Suppressor macrophage (primary cell): ENCODE results near the gene EPS8L1.
"Not testable (repeated sequence)": the region's sequence is repeated elsewhere in the genome, so short reads cannot be mapped to it uniquely, and the experiment has no call there.

ENCODE experiments used
- DNase-seq, 4 experiments: peaks; one replicate each; pipeline ENCODE4 v3.0.0-alpha.2; 2020 to 2022

EPS8L1 gene

GRCh38 chr19:55050749-55051532, 24.7 kb upstream of the EPS8L1 start:
- DNase-seq: no peak

- DNase-seq: no peak
These were observed 21.9 kb upstream of the EPS8L1 start for GRCh38 chr19:55053735-55054134.

- DNase-seq: no peak
These were observed 18.8 kb upstream of the EPS8L1 start for GRCh38 chr19:55056827-55057226.

- DNase-seq: no peak
These were observed 16.7 kb upstream of the EPS8L1 start for GRCh38 chr19:55058781-55059610.

- DNase-seq: not testable (repeated sequence)
These were observed 15.4 kb upstream of the EPS8L1 start for GRCh38 chr19:55060287-55060686.

GRCh38 chr19:55062735-55063491, 12.8 kb upstream of the EPS8L1 start, which contains the start of gene RDH13:
TSS of gene RDH13 (minus strand) at chr19:55063148. CDS start at chr19:55063032, 116 bp downstream.
- peak; percentile 97 to 99 (median 98) for DNase-seq

GRCh38 chr19:55063492-55063843, 12.2 kb upstream of the EPS8L1 start:
- DNase-seq: no peak

- DNase-seq: not testable (repeated sequence)
These were observed 10.2 kb upstream of the EPS8L1 start for GRCh38 chr19:55065516-55065915.

GRCh38 chr19:55066107-55066709, 9.5 kb upstream of the EPS8L1 start:
- no peak for DNase-seq

- no peak for DNase-seq
These were observed 7.8 kb upstream of the EPS8L1 start for GRCh38 chr19:55067869-55068268.

- peak; percentile 15 to 39 (median 26) for DNase-seq
These were observed 6.5 kb upstream of the EPS8L1 start for GRCh38 chr19:55068950-55069864.

- no peak for DNase-seq
These were observed 5.8 kb upstream of the EPS8L1 start for GRCh38 chr19:55069865-55070197.

- peak in 1 of 4 experiments; percentile 16 for DNase-seq
These were observed 5.1 kb upstream of the EPS8L1 start for GRCh38 chr19:55070466-55071128.

- DNase-seq: peak; percentile 23 to 48 (median 42)
These were observed 4.6 kb upstream of the EPS8L1 start for GRCh38 chr19:55071129-55071502.

- no peak for DNase-seq
These were observed 3.8 kb upstream of the EPS8L1 start for GRCh38 chr19:55071913-55072312.

- no peak for DNase-seq
These were observed 652 bp downstream of the EPS8L1 start for GRCh38 chr19:55076321-55076720.

- no peak for DNase-seq
These were observed 1.4 kb downstream of the EPS8L1 start for GRCh38 chr19:55077106-55077505.

- no peak for DNase-seq
These were observed 3.3 kb downstream of the EPS8L1 start for GRCh38 chr19:55078996-55079395.

GRCh38 chr19:55079400-55080038, 3.9 kb downstream of the EPS8L1 start:
- DNase-seq: no peak
